Glomerular endothelial cell (primary cell): ENCODE measurements around the gene KPTN. TPM values are rescaled to one million over a fixed set of nuclear protein-coding genes. Genes with fewer than 3 reads are reported as not detected.

ENCODE experiments used
- DNase-seq: peaks from one replicate; pipeline ENCODE4 v3.0.0-alpha.2; 2011; ENCODE audit warnings: low read depth, low spot score; ENCODE audit errors: extremely low read depth
- total RNA-seq: library from RNA; depleted of rRNA; stranded (reverse); fragments of >200 nt; gene quantifications from 2 replicates; pipeline ENCODE4 v1.2.3, GENCODE V29; 2015

KPTN gene
- total RNA-seq, 1 donor from 2014 or later = 11.1 TPM

- DNase-seq = no peak
Measured at GRCh38 chr19:47471381-47471732, 12.7 kb downstream of the KPTN start.

DNA sequence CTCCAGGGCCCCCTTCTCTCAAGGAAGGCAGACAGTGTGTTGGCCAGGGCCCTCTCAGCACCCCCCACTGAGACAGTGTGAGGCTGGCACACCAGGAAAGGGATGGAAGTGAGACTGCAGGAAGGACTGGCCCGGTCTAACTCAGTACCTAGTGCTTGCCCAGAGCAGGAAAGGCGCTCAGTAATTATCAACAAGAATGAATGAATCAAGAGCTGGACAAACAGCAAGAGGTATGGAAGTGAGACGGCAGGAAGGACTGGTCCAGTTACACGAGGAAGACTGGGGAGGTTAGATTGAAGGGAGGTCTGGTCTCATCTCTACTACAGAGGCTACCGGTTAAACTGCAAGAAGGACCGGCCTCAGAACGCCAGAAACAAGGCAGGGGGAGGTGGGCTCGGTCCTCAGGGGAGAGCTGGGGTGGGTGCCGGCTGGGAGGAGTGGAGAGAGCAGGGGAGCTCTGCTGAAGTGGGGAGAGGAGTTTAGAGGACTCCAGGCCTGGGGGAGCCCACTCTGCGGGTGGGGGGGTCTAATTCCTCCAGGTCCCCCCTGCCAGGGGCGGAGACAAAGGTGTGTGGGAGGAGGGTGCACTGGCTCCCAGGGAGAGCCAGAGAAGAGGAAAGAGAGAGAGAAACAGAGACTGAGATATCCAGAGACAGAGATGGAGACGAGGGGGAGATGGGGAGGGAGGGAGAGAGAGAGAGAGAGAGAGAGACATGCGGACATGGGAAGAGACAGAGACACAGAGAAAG lies 13.4 kb downstream of the KPTN start:
- no peak for DNase-seq

DNA sequence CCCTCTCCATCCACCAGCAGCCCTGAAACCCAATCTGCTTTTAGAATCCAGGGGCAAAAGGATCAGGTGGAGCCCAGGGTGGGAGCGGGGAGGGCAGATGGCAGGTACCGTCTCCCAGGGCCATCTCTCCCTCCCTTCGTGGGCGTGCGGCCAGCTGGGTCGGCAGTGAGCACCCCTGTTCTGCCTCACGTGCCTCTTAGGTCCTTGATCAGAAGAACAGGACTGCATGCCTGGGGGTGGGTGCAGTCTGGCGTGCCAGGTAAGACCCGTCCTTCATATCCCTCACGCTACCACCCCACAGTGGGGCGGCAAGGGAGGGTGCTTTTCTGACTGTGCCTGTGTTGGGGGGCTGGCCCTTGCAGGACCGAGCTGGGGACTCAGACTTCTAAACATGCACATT lies 14.3 kb downstream of the KPTN start:
- DNase-seq = no peak

GRCh38 chr19:47469363-47469700 lies 14.7 kb downstream of the KPTN start:
- no peak for DNase-seq

GRCh38 chr19:47467914-47468313 lies 16.1 kb downstream of the KPTN start:
- no peak for DNase-seq

GRCh38 chr19:47465957-47466356 lies 18.1 kb downstream of the KPTN start:
- no peak for DNase-seq

DNA sequence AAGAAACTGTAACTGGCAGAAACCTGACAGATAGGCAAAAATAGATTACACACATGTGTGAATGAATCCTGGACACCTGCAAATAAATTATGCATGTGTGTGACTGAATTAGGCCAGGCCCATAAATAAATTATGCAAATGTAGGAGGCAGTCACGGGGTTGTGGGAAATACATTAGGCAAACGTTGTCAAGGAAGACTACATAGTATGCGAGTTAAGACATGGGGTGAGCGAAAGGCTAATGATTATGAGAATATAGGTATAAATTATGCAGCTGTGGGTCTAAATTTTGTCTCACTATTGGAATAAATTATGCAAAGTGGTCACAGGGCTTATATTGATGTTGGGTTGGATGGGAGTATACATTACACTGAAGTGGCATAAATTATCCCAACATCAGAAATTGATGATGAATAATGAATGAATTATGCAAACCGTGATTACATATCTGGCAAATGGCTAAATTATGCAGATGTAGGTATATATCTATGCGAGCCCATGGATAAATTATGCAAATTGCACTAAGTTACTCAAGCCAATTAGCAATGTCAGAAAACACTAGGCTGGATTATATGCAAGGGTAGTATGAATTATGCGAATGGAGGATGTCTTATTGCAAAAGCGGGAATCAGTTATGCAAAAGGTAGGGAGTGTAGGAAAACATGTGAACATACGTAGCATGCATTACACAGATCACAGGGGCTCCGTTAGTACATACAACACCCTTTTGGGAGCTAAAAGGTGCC lies 19.2 kb downstream of the KPTN start:
- DNase-seq = no peak

- DNase-seq = no peak
Measured at GRCh38 chr19:47461876-47462275, 22.1 kb downstream of the KPTN start.

GRCh38 chr19:47459477-47459876 lies 24.5 kb downstream of the KPTN start:
- no peak for DNase-seq

GRCh38 chr19:47458672-47459071 lies 25.3 kb downstream of the KPTN start:
- DNase-seq = no peak

DNA sequence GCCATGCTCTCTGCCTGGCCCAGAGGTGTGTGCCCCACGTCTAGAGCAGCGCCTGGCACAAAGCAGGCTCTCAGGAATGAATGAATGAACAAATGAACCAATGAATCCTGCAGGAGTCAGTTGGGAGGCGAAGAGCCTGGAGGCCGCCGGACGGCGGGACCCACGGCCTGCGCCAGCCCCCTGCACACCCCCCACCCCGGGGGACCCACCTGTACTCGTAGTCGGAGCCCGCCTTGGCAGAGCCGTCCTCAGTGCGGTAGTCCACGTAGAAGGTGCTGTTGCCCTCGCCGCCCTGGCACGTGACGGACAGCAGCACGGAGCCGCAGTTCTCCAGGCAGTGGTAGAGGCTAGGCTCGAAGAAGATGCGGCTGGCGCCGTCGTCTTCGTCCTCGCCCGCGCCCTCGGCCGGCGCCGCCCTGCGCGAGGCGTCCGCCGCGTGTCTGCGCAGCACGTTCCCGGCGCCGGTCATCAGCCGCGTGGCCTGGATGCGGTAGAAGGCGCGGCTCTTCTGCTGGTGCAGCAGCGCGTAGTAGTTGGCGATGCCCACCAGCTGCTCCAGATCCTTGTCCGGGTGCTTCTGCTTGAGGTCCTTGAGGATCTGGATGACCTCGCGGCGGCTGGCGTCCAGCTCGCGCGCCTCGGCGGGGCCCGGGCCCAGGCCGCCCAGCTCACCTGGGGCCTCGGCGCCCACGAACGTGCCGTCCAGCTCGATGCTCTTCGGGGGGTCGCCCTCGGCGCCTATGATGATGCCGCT lies 27.1 kb downstream of the KPTN start:
- DNase-seq = no peak

DNA sequence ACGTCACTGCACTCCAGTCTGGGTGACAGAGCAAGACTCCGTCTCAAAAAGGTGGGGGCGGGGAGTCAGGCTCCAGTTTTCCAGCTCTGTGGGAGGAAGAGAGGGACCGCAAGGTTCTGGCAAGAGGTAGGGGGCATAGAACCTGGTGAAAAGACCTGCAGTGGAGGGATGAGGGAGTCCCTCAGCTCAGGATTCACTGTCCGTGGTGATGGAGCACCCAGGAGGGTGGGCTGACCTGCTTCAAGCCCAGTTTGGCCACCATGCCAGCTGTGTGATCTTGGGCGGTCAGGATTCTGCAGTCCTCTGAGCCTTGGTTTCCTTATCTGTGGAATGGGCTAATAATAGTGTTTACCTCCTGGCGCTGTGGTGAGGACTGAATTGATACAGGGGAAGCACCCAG lies 33.5 kb downstream of the KPTN start:
- no peak for DNase-seq

GRCh38 chr19:47448360-47448727 lies 35.7 kb downstream of the KPTN start:
- no peak for DNase-seq

- DNase-seq = no peak
Measured at GRCh38 chr19:47447470-47448359, 36.3 kb downstream of the KPTN start.

GRCh38 chr19:47446534-47447469 lies 37.2 kb downstream of the KPTN start:
- no peak for DNase-seq

DNA sequence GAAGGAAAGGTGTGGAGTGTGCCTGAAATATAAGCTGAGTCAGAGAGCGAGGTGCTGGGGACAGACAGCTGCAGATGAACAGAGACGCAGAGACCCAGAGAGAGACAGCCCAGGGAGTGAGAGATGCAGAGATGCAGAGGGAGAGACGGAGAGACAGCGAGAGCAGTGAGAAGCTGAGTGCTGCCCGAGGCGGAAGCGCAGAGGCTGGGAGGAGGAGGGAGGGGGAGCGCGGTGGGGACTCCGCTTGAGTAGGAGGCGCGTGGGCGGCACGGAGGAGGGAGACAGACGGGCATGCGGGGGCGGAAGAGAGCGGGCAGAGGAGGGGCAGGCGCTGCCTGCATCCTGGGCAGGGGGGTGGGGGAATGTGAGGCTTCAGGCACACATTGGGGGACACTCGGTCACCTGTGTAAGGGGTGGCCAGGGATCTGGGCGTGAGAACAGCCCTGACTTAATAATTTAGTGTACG lies 38.0 kb downstream of the KPTN start:
- no peak for DNase-seq

DNA sequence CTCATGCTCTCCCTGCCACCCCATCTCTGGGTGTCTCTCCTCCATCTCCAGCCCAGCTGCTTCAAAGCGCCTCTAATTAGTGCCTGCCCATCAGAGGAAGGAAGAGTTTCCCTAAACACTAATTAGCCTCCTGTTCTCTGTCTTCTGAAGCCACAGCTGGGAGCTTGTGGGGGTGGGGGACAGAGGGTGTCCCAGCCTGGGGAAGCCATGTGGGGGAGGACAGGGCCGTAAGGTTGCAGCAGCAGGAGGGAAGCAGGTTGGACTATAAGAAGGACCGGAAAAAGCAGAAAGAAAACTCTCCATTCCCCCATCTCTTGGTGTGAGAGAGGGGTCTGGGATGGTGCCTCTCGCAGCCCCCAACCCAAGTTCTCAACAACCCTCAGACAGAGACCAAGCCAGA lies 38.5 kb downstream of the KPTN start:
- DNase-seq = no peak

DNA sequence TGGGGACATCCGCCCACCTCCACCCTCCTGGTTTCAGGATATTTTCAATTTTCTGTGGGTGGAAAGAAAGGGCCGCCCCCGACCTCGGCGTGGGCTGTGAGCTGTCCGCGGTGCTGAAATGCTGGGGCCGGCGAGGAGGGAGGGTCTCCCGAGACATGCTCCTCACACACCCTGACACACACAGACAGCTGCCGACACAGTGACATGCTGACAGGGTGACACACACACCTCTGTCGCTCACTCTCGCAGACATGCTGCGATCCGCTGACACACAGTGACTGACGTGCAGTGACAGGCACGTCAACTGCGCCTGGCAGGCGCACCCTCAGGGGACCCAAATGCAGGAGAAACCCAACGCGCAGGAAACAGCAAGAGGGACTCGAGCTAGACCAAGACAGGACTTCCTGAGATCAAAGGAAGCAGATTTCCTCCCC lies 39.6 kb downstream of the KPTN start:
- no peak for DNase-seq

GRCh38 chr19:47443331-47443730 lies 40.7 kb downstream of the KPTN start:
- no peak for DNase-seq

DNA sequence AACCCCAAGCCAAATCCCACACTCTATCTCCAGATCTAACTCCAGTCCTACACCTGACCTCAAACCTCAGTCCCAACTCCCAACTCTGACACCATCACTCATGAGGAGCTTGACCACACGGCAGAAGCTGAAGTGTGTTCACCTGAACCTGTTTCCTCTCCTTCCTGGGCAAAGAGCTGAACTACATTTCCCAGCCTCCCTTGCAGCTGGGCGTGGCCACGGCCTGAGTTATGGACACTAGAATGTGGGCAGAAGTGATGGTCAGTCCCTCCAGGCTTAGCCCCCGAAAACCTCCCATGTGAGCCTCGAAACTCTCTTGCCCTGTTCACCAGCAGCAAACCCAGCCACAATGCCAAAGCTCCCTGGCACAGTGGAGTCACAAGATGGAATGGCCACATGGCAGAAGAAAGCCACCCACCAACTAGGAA lies 45.2 kb downstream of the KPTN start:
- no peak for DNase-seq
